Effector CD8-positive, alpha-beta T cell (primary cell): Measurements from ENCODE around the gene PRDX4.
"Not testable (repeated sequence)": the region's sequence is repeated elsewhere in the genome, so short reads cannot be mapped to it uniquely, and the experiment has no call there.

Experiments used
- DNase-seq: peaks from one replicate; lab custom pipeline; 2025; lab: John Stamatoyannopoulos, UW
- total RNA-seq, 4 experiments: gene quantifications; one replicate each; lab custom pipeline; 2026; lab: John Stamatoyannopoulos, UW

The PRDX4 gene
- total RNA-seq: 10.3 to 33.3 (median 11.2) reads per million in 4 experiments

- DNase-seq: peak; percentile 54
These were observed at the start of gene PRDX4 for GRCh38 chrX:23667239-23668177. Gene PRDX4, plus strand, starts transcription at chrX:23667493. Its CDS starts 78 bp downstream, at chrX:23667571.

GRCh38 chrX:23621621-23622265 lies 45.5 kb upstream of the PRDX4 start:
- no peak for DNase-seq

- DNase-seq: no peak
These were observed 43.5 kb upstream of the PRDX4 start for GRCh38 chrX:23623797-23624196.

- no peak for DNase-seq
These were observed 40.6 kb upstream of the PRDX4 start for GRCh38 chrX:23626651-23627050.

GRCh38 chrX:23628131-23628530 lies 39.2 kb upstream of the PRDX4 start:
- DNase-seq: no peak

GRCh38 chrX:23631136-23631535 lies 36.2 kb upstream of the PRDX4 start:
- DNase-seq: no peak

- DNase-seq: no peak
These were observed 33.3 kb upstream of the PRDX4 start for GRCh38 chrX:23633834-23634580.

- DNase-seq: no peak
These were observed 30.1 kb upstream of the PRDX4 start for GRCh38 chrX:23637187-23637586.

- DNase-seq: no peak
These were observed 24.3 kb upstream of the PRDX4 start for GRCh38 chrX:23643020-23643419.

GRCh38 chrX:23644744-23645143 lies 22.5 kb upstream of the PRDX4 start:
- no peak for DNase-seq

- DNase-seq: no peak
These were observed 11.2 kb upstream of the PRDX4 start for GRCh38 chrX:23656091-23656490.

- no peak for DNase-seq
These were observed 10.6 kb upstream of the PRDX4 start for GRCh38 chrX:23656684-23657083.

- no peak for DNase-seq
These were observed 8.0 kb upstream of the PRDX4 start for GRCh38 chrX:23659339-23659738.

- DNase-seq: not testable (repeated sequence)
These were observed 7.1 kb upstream of the PRDX4 start for GRCh38 chrX:23660083-23660765.

- no peak for DNase-seq
These were observed 6.5 kb upstream of the PRDX4 start for GRCh38 chrX:23660766-23661132.

- no peak for DNase-seq
These were observed 5.6 kb upstream of the PRDX4 start for GRCh38 chrX:23661671-23662070.

GRCh38 chrX:23662187-23662586 lies 5.1 kb upstream of the PRDX4 start:
- DNase-seq: no peak

- no peak for DNase-seq
These were observed 4.4 kb upstream of the PRDX4 start for GRCh38 chrX:23662853-23663252.

GRCh38 chrX:23664496-23664895 lies 2.8 kb upstream of the PRDX4 start:
- no peak for DNase-seq

GRCh38 chrX:23666282-23666681 lies 1.0 kb upstream of the PRDX4 start:
- DNase-seq: no peak

- no peak for DNase-seq
These were observed 1.0 kb downstream of the PRDX4 start for GRCh38 chrX:23668335-23668734.

- no peak for DNase-seq
These were observed 3.2 kb downstream of the PRDX4 start for GRCh38 chrX:23670528-23670927.
